Mesenchymal stem cell (in vitro differentiated cells and primary cell): ENCODE results near the gene LGR6.

Source experiments
- DNase-seq: peaks from one replicate; pipeline ENCODE4 v3.0.0-alpha.2; 2013
- H2AFZ ChIP-seq: one replicate; pipeline ENCODE4 v1.6.1; 2013; ENCODE audit warnings: low read depth, mild to moderate bottlenecking, control low read depth, inconsistent platforms, low read length, moderate library complexity
- H2AK5ac ChIP-seq: 2 replicates; pipeline ENCODE4 v1.6.1; 2013; ENCODE audit warnings: low read length, moderate library complexity, mild to moderate bottlenecking, inconsistent platforms; ENCODE audit not compliant: severe bottlenecking
- H2BK120ac ChIP-seq: one replicate; pipeline ENCODE4 v1.6.1; 2013; ENCODE audit warnings: low read depth, mild to moderate bottlenecking, inconsistent platforms, low read length, moderate library complexity
- H2BK12ac ChIP-seq, 2 experiments: one replicate each; pipeline ENCODE4 v1.6.1; 2013; ENCODE audit warnings: inconsistent platforms in 2 of 2, low read length in 2 of 2, mild to moderate bottlenecking in 2 of 2, moderate library complexity in 2 of 2, control low read depth in 1 of 2
- H2BK15ac ChIP-seq: one replicate; pipeline ENCODE4 v1.6.1; 2013; ENCODE audit warnings: mild to moderate bottlenecking, low read depth, inconsistent platforms; ENCODE audit not compliant: poor library complexity, severe bottlenecking
- H2BK5ac ChIP-seq: 2 replicates; pipeline ENCODE4 v1.6.1; 2013; ENCODE audit warnings: low read depth, mild to moderate bottlenecking, low read length, control low read depth, inconsistent platforms; ENCODE audit not compliant: poor library complexity, severe bottlenecking
- H3K14ac ChIP-seq, 2 experiments: one replicate each; pipeline ENCODE4 v1.6.1; 2013; ENCODE audit warnings: inconsistent platforms in 2 of 2, low read length in 2 of 2, control low read depth in 1 of 2, mild to moderate bottlenecking in 1 of 2, moderate library complexity in 1 of 2
- H3K18ac ChIP-seq, 2 experiments: one replicate each; pipeline ENCODE4 v1.6.1; 2013; ENCODE audit warnings: inconsistent platforms in 2 of 2, low read length in 2 of 2, control low read depth in 1 of 2, low read depth in 1 of 2, mild to moderate bottlenecking in 1 of 2
- H3K23ac ChIP-seq, 2 experiments: one replicate each; pipeline ENCODE4 v1.6.1; 2013; ENCODE audit warnings: inconsistent platforms in 2 of 2, low read length in 2 of 2, mild to moderate bottlenecking in 2 of 2, moderate library complexity in 2 of 2, control low read depth in 1 of 2
- H3K27ac ChIP-seq: 2 replicates; pipeline ENCODE4 v1.5.1; 2013; ENCODE audit warnings: mild to moderate bottlenecking, moderate library complexity, low read length, control low read depth, inconsistent platforms; ENCODE audit not compliant: poor library complexity, severe bottlenecking
- H3K27me3 ChIP-seq, 2 experiments: 2 replicates each; pipeline versions ENCODE4 v1.6.1 to v1.7.0; 2013; ENCODE audit warnings: low read length in 2 of 2, mild to moderate bottlenecking in 2 of 2, moderate library complexity in 2 of 2, control low read depth in 1 of 2, inconsistent platforms in 1 of 2; ENCODE audit not compliant: control insufficient read depth in 1 of 2, insufficient read depth in 1 of 2
- H3K36me3 ChIP-seq, 2 experiments: 2 replicates each; pipeline versions ENCODE4 v1.6.1 to v1.7.0; 2013; ENCODE audit warnings: low read length in 2 of 2, control low read depth in 1 of 2, inconsistent platforms in 1 of 2, low read depth in 1 of 2, mild to moderate bottlenecking in 1 of 2; ENCODE audit not compliant: insufficient read depth in 2 of 2, control insufficient read depth in 1 of 2
- H3K4ac ChIP-seq, 2 experiments: one replicate each; pipeline ENCODE4 v1.6.1; 2013; ENCODE audit warnings: inconsistent platforms in 2 of 2, low read length in 2 of 2, mild to moderate bottlenecking in 2 of 2, moderate library complexity in 2 of 2, control low read depth in 1 of 2, low read depth in 1 of 2
- H3K4me1 ChIP-seq: 2 replicates; pipeline ENCODE4 v1.6.1; 2013; ENCODE audit warnings: low read depth, low read length, control low read depth; ENCODE audit not compliant: control insufficient read depth, insufficient read depth
- H3K4me2 ChIP-seq: 2 replicates; pipeline ENCODE4 v1.6.1; 2013; ENCODE audit warnings: low read length, mild to moderate bottlenecking, inconsistent platforms; ENCODE audit not compliant: poor library complexity, severe bottlenecking
- H3K4me3 ChIP-seq, 2 experiments: 2 replicates each; pipeline versions ENCODE4 v1.5.1 to v1.7.0; 2013; ENCODE audit warnings: low read length in 2 of 2, mild to moderate bottlenecking in 2 of 2, control low read depth in 1 of 2, low read depth in 1 of 2; ENCODE audit not compliant: insufficient read depth in 1 of 2
- H3K79me1 ChIP-seq: replicated peaks from 2 replicates; pipeline ENCODE4 v1.6.1; 2013; ENCODE audit warnings: mild to moderate bottlenecking, control low read depth, low read length, inconsistent platforms; ENCODE audit not compliant: poor library complexity, severe bottlenecking
- H3K9ac ChIP-seq: 2 replicates; pipeline ENCODE4 v1.7.0; 2013; ENCODE audit warnings: mild to moderate bottlenecking, low read length, moderate library complexity
- H3K9me3 ChIP-seq: 2 replicates; pipeline ENCODE4 v1.7.0; 2013; ENCODE audit warnings: mild to moderate bottlenecking, low read length; ENCODE audit not compliant: control insufficient read depth
- H4K8ac ChIP-seq: one replicate; pipeline ENCODE4 v1.6.1; 2013; ENCODE audit warnings: inconsistent platforms, mild to moderate bottlenecking, low read length, moderate library complexity
- H4K91ac ChIP-seq: one replicate; pipeline ENCODE4 v1.6.1; 2013; ENCODE audit warnings: mild to moderate bottlenecking, low read length, inconsistent platforms
- WGBS: methylation state at CpG from one replicate; pipeline ENCODE4 v1.1.7; 2013; ENCODE audit warnings: mixed read lengths; 5-methylcytosine and 5-hydroxymethylcytosine counted together

LGR6 gene

DNA sequence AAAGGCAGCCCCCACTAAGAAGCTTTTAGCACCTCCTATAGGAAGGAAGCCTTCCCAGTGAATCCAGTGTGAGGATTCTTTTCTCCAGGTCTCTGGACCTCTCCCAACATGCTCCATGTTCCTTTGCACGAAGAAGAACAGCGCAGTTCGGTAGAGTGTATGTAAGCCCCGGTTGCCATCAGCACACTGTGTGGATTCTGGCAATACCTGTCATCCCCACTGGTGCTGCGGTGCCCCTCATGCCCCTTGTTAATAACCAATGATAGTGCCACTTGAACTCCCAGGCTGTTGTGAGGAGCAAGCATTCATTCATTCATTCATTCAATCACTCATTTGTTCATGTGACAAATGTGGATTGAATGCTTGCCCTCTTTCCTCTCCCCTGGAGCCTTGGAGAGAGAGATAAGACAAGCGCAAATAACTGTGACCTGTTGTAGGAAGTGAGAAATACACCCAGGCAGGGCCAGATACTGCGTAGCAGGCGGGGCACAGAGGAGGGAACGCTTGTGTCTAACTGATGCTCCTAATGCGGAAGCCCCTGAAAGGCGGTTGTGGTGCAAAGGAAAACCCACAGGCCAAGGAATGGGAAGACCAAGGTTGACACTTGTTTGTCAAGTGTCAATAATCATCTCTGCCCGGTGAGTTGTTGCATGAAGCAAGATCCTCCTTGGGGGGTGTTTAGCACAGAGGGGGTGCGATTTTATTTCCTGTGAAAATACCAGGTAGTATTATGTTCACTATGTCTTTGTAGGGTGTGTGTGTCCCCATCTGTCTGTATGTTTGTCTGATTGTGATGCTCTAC, 9.8 kb downstream of the LGR6 start:
- Histone ChIP-seq H3K79me1 (no peaks in the 10 kb centered on the region), H3K9ac (no peak overlapping the region), H3K18ac (no peak overlapping the region), H2BK15ac (no peak overlapping the region), H2BK12ac (no peak overlapping the region), H3K4ac (no peak overlapping the region), H3K23ac (no peak overlapping the region), H3K27me3 (peaks cover 0 to 79% of the 10 kb centered on the region in 2 experiments), H3K14ac (no peak overlapping the region), H3K4me1 (peaks cover 14% of the 10 kb centered on the region), H2AK5ac (no peak overlapping the region), H3K4me3 (no peak overlapping the region), H2BK120ac (no peak overlapping the region), H4K8ac (no peak overlapping the region), H2BK5ac (no peak overlapping the region), H3K27ac (no peak overlapping the region), H3K36me3 (no peaks in the 10 kb centered on the region), H3K4me2 (no peak overlapping the region), H3K9me3 (no peaks in the 10 kb centered on the region), H4K91ac (no peak overlapping the region), H2AFZ (no peak overlapping the region)
- WGBS = 92% methylated on average over 13 of the region's 13 CpGs
- no peak for DNase-seq

DNA sequence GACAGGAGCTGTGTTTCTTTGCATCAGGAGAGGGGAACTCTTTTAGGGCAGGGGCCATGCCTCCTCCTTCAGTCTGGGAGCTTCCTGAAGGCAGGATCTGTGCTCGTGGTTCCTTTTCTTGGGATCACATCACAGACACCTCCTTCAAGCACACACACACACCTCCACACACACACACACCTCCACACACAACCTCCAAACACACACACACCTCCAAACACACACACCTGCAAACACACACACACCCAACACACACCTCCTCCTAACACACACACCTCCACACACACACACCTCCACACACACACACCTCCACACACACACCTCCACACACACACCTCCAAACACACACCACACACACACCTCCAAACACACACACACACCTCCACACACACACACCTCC, 10.5 kb downstream of the LGR6 start:
- Histone ChIP-seq H3K18ac (no peak overlapping the region), H3K79me1 (no peaks in the 10 kb centered on the region), H2BK12ac (no peak overlapping the region), H2BK5ac (no peak overlapping the region), H2BK15ac (no peak overlapping the region), H3K4me1 (peaks cover 14% of the 10 kb centered on the region), H3K9ac (no peak overlapping the region), H3K14ac (no peak overlapping the region), H3K23ac (no peak overlapping the region), H2AFZ (no peak overlapping the region), H3K4me3 (no peak overlapping the region), H2BK120ac (no peak overlapping the region), H2AK5ac (no peak overlapping the region), H3K4ac (no peak overlapping the region), H3K9me3 (no peaks in the 10 kb centered on the region), H4K91ac (no peak overlapping the region), H3K36me3 (no peaks in the 10 kb centered on the region), H4K8ac (no peak overlapping the region), H3K27me3 (peaks cover 0 to 82% of the 10 kb centered on the region in 2 experiments), H3K4me2 (no peak overlapping the region), H3K27ac (no peak overlapping the region)
- DNase-seq = no peak
- WGBS = 33% methylated on average over 1 of the region's 1 CpG

DNA sequence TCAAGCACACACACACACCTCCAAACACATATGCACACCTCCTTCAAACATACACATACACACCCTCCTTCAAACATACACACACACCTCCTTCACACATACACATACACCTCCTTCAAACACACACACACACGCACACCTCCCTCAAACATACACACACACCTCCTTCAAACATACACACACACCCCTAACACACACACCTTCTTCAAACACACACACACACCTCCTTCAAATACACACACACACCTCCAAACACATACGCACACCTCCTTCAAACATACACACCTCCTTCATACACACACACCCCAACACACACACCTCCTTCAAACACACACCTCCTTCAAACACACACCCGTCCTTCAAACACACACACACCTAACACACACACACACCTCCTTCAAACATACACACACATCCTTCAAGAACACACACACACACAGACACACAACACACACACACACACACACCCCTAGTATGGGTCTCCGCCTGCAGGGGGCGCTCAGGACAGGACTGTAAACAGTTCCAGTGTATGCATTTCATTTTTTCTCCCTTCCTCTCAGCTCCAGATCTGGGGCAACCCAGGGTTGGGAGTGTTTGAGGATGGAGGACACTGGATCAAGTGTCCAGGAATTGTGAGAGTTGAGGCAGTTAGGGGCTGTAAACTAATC, 12.1 kb downstream of the LGR6 start:
- H3K27ac ChIP-seq = no peak overlapping the region
- H4K8ac ChIP-seq = no peak overlapping the region
- no peak overlapping the region for H3K14ac ChIP-seq
- no peak overlapping the region for H3K18ac ChIP-seq
- no peak overlapping the region for H3K4me3 ChIP-seq
- 79% methylated on average over 4 of the region's 5 CpGs for WGBS
- H2AK5ac ChIP-seq = peak overlapping the region; percentile 2
- no peaks in the 10 kb centered on the region for H3K9me3 ChIP-seq
- no peaks in the 10 kb centered on the region for H3K79me1 ChIP-seq
- peaks cover 6% of the 10 kb centered on the region for H3K4me1 ChIP-seq
- no peak overlapping the region for H2AFZ ChIP-seq
- no peak overlapping the region for H3K23ac ChIP-seq
- H4K91ac ChIP-seq = no peak overlapping the region
- H2BK12ac ChIP-seq = no peak overlapping the region
- H3K4me2 ChIP-seq = no peak overlapping the region
- no peak overlapping the region for H2BK5ac ChIP-seq
- H3K36me3 ChIP-seq = no peaks in the 10 kb centered on the region
- H3K27me3 ChIP-seq = peaks cover 4 to 86% of the 10 kb centered on the region in 2 experiments
- H3K9ac ChIP-seq = no peak overlapping the region
- no peak overlapping the region for H2BK15ac ChIP-seq
- DNase-seq = no peak
- H2BK120ac ChIP-seq = no peak overlapping the region
- H3K4ac ChIP-seq = no peak overlapping the region

DNA sequence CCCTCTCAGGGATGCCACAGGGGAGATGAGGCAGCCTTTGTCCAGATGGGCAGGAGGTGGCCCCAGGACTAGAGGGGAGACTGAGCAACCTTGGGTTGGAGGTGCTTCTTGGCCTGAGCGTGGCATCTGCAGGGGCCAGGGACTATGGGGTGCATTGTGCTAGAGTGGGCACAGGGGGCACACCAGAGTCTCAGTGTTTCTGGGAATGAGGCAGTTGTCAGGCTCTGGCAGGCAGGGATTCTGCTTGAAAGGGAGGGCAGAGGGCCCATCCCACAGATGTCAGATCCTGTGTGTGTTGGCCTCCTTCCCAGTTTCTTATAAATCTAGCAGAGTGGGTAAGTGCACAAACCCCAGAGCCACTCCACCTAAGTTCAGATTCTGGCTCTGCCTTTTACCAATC, 13.7 kb downstream of the LGR6 start:
- H3K18ac ChIP-seq = no peak overlapping the region
- H3K36me3 ChIP-seq = no peaks in the 10 kb centered on the region
- no peak overlapping the region for H2BK12ac ChIP-seq
- H4K8ac ChIP-seq = no peak overlapping the region
- no peak overlapping the region for H2BK120ac ChIP-seq
- H2BK15ac ChIP-seq = no peak overlapping the region
- H3K9ac ChIP-seq = no peak overlapping the region
- H3K14ac ChIP-seq = no peak overlapping the region
- H3K79me1 ChIP-seq = no peaks in the 10 kb centered on the region
- H3K27me3 ChIP-seq = peaks cover 9 to 86% of the 10 kb centered on the region in 2 experiments
- no peak overlapping the region for H3K4me3 ChIP-seq
- H3K4me2 ChIP-seq = no peak overlapping the region
- H2BK5ac ChIP-seq = no peak overlapping the region
- 76% methylated on average over 1 of the region's 1 CpG for WGBS
- no peaks in the 10 kb centered on the region for H3K9me3 ChIP-seq
- H2AFZ ChIP-seq = no peak overlapping the region
- peaks cover 5% of the 10 kb centered on the region for H3K4me1 ChIP-seq
- no peak for DNase-seq
- H3K4ac ChIP-seq = no peak overlapping the region
- no peak overlapping the region for H3K23ac ChIP-seq
- no peak overlapping the region for H4K91ac ChIP-seq
- no peak overlapping the region for H3K27ac ChIP-seq
- H2AK5ac ChIP-seq = no peak overlapping the region
